Ascending aorta (tissue), 2 donors: ENCODE data around the gene ZSCAN20. TPM values are rescaled to one million over a fixed set of nuclear protein-coding genes. Genes with fewer than 3 reads are reported as not detected.

Experiments
- DNase-seq, 2 donors: peaks; one replicate each; pipeline ENCODE4 v3.0.0-alpha.2; 2019; ENCODE audit warnings: low spot score in 2 of 2
- H3K27ac ChIP-seq, 2 donors: fragments of 200-600 bp; sonication (generic); one replicate each; pipeline ENCODE4 v1.5.1; 2016 to 2017; ENCODE audit warnings: mild to moderate bottlenecking in 1 of 2
- H3K27me3 ChIP-seq: fragments of 200-600 bp; sonication (generic); one replicate; pipeline ENCODE4 v1.5.1; 2017
- H3K36me3 ChIP-seq, 2 donors: fragments of 200-600 bp; sonication (generic); one replicate each; pipeline ENCODE4 v1.5.1; 2016
- H3K4me1 ChIP-seq, 2 donors: fragments of 200-600 bp; sonication (generic); one replicate each; pipeline ENCODE4 v1.5.1; 2016 to 2017; ENCODE audit warnings: mild to moderate bottlenecking in 1 of 2
- H3K4me3 ChIP-seq, 2 donors: fragments of 200-600 bp; sonication (generic); one replicate each; pipeline ENCODE4 v1.5.1; 2016 to 2017; ENCODE audit warnings: mild to moderate bottlenecking in 1 of 2
- H3K9me3 ChIP-seq, 2 donors: fragments of 200-600 bp; sonication (generic); one replicate each; pipeline ENCODE4 v1.5.1; 2016
- CTCF ChIP-seq, 3 experiments: fragments of 200-600 bp in 2 of 3; fragments of 450-650 bp in 1 of 3; sonication (generic) in 2 of 3; IDR thresholded peaks; one replicate each; pipeline ENCODE4 v1.5.1; 2016 to 2019; ENCODE audit warnings: antibody characterized with exemption in 3 of 3, mild to moderate bottlenecking in 1 of 3, moderate library complexity in 1 of 3
- intact Hi-C: fragments of 100-400 bp; cut with DNase I; formaldehyde crosslinking; loops from one replicate; pipeline ENCODE4 v1.15.1; 2023
- total RNA-seq: library from RNA; depleted of rRNA; stranded (reverse); fragments of >200 nt; gene quantifications from one replicate; pipeline ENCODE4 v1.1.0, GENCODE V29; 2016

ZSCAN20 gene
- total RNA-seq, 1 donor from 2014 or later = 42.6 TPM

- Histone ChIP-seq H3K9me3 (no peaks in the 10 kb centered on the region), H3K27ac (no peak overlapping the region), H3K36me3 (no peaks in the 10 kb centered on the region), H3K4me3 (no peak overlapping the region), H3K4me1 (peaks cover 5 to 9% of the 10 kb centered on the region in 2 donors), H3K27me3 (no peaks in the 10 kb centered on the region)
- TF ChIP-seq CTCF (IDR thresholded peaks at IDR 0.05) = no peak
- intact Hi-C loops = no loop called here
- no peak for DNase-seq
Measured at GRCh38 chr1:33466159-33466558, 6.3 kb upstream of the ZSCAN20 start.

- Histone ChIP-seq H3K4me1 (peaks cover 0 to 12% of the 10 kb centered on the region in 2 donors), H3K4me3 (no peak overlapping the region), H3K9me3 (no peaks in the 10 kb centered on the region), H3K27me3 (no peaks in the 10 kb centered on the region), H3K27ac (no peak overlapping the region), H3K36me3 (no peaks in the 10 kb centered on the region)
- DNase-seq = no peak
- intact Hi-C loops = no loop called here
- TF ChIP-seq CTCF (IDR thresholded peaks at IDR 0.05) = no peak
Measured at GRCh38 chr1:33468011-33468410, 4.4 kb upstream of the ZSCAN20 start.

DNA sequence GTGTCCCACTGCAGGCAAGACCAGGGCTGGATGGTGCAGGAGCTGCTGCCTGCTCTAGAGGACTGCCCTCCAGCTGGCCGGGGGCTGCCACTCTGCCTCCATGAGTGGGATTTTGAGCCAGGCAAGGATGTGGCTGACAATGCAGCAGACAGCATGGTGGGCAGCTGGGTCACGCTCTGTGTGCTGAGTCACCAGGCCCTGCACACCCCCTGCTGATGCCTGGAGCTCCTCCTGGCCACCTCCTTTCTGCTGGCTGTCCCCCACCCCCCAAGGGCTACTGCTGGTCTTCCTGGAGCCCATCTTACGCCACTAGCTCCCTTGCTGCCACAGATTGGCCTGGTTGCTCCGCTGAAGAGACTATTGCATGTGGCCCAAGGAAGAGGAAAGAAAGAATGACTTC lies 3.9 kb upstream of the ZSCAN20 start:
- intact Hi-C loops = no loop called here
- no peak for DNase-seq

GRCh38 chr1:33468967-33469366 lies 3.5 kb upstream of the ZSCAN20 start:
- H3K27ac ChIP-seq = no peak overlapping the region
- H3K36me3 ChIP-seq = no peaks in the 10 kb centered on the region
- no peak overlapping the region for H3K4me3 ChIP-seq
- no peak for TF ChIP-seq CTCF (IDR thresholded peaks at IDR 0.05)
- no peaks in the 10 kb centered on the region for H3K9me3 ChIP-seq
- DNase-seq = no peak
- peaks cover 3 to 19% of the 10 kb centered on the region in 2 donors for H3K4me1 ChIP-seq
- no peaks in the 10 kb centered on the region for H3K27me3 ChIP-seq
- intact Hi-C loops = no loop called here

More for the DNA sequence above, 3.9 kb upstream of the ZSCAN20 start:
- H3K4me3 ChIP-seq = no peak overlapping the region
- H3K4me1 ChIP-seq = peaks cover under 1 to 18% of the 10 kb centered on the region in 2 donors
- H3K27ac ChIP-seq = no peak overlapping the region
- no peak for TF ChIP-seq CTCF (IDR thresholded peaks at IDR 0.05)
- H3K36me3 ChIP-seq = no peaks in the 10 kb centered on the region
- H3K9me3 ChIP-seq = no peaks in the 10 kb centered on the region
- H3K27me3 ChIP-seq = no peaks in the 10 kb centered on the region

- Histone ChIP-seq H3K36me3 (no peaks in the 10 kb centered on the region), H3K4me1 (peaks cover 3 to 26% of the 10 kb centered on the region in 2 donors), H3K9me3 (no peaks in the 10 kb centered on the region), H3K27ac (no peak overlapping the region), H3K4me3 (no peak overlapping the region), H3K27me3 (no peaks in the 10 kb centered on the region)
- intact Hi-C loops = loop anchor here (1.0 to 5.0 kb wide), 7 partner anchors 102 to 1882 kb away; no protein-coding TSS in a partner anchor
- no peak for DNase-seq
- TF ChIP-seq CTCF (IDR thresholded peaks at IDR 0.05) = no peak
Measured at GRCh38 chr1:33469691-33470090, 2.8 kb upstream of the ZSCAN20 start.

DNA sequence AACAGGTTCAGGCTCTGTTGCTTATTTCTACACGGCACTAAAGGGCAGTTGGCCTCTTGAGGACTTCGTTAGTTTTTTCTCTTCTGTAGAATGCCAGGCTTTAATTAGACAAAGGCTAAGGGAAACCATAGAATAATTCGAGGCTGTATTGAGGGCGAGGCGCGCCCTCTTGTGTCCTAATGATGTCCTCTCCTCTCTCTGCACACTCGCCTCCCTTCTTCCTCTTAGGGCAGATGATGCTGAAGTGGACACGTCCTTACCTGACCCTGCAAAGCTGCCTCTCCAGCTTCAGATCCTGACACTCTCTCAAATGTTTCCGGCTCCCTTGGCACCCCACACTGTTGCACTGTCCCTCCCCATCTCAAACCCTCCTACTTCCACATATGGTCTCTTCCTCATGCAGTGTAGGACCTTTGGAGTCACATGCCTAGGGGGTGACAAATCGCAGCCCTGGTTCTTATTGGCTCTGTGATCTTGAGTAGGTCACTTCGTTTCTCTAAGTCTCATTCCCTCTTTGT lies 1.9 kb upstream of the ZSCAN20 start:
- Histone ChIP-seq H3K4me1 (peaks cover 3 to 27% of the 10 kb centered on the region in 2 donors), H3K36me3 (no peaks in the 10 kb centered on the region), H3K27me3 (no peaks in the 10 kb centered on the region), H3K4me3 (no peak overlapping the region), H3K9me3 (no peaks in the 10 kb centered on the region), H3K27ac (peak overlapping the region in 1 of 2 donors; percentile 70)
- intact Hi-C loops = loop anchor here (1.0 to 5.0 kb wide), 7 partner anchors 103 to 1883 kb away; no protein-coding TSS in a partner anchor
- TF ChIP-seq CTCF (IDR thresholded peaks at IDR 0.05) = peak; percentile 75 to 80 (median 76)
- peak; percentile 44 to 88 for DNase-seq
